HG03060 (cell line): ENCODE measurements around the gene HLA-DMB.

Source experiments
- ATAC-seq: cut with Tn5 transposase; IDR thresholded peaks from one replicate; pipeline ENCODE4 v1.9.1; 2021; ENCODE audit warnings: low read depth, moderate number of reproducible peaks; ENCODE audit not compliant: unreplicated experiment

Gene HLA-DMB

DNA sequence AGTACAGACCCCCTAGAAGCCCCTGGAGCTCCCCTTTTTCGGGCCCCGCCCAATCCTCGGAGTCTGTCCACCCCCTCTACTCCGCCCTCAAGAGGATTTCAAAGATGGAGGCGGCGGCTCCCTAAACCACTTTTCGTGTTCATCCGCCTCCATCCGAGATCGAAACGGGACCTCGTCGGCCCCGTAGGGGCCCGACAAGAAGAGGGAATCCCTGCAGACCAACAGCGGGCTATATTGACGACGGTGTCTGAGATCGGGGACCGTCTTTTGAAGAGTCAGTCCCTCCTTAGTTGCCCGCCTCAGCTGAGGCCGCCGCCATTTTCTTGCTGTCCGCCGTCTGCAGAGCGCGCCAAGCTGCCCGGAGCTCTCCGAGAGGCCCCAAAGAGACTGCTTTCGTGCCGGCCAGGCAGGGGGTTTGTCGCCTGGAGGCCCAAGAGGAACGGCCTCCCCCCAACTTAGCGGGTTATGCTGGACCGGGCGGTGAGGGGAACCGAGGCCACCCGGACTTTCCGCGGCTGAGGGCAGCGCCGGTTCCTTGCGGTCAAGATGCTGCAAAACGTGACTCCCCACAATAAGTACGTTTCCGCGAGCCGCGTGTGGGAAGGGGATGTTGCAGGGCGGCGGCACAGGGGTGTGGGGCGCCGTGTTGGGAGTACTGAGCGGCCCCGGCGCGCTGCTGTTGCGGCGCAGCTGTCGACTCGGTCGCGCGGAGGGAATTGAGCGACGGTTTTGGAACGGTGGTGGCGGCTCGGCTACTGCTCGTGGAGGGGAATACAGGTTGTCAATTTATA lies 31.7 kb upstream of the HLA-DMB start:
- no peak for ATAC-seq

- peak; percentile 46 for ATAC-seq
Observed at GRCh38 chr6:32971581-32972352, 30.9 kb upstream of the HLA-DMB start.

DNA sequence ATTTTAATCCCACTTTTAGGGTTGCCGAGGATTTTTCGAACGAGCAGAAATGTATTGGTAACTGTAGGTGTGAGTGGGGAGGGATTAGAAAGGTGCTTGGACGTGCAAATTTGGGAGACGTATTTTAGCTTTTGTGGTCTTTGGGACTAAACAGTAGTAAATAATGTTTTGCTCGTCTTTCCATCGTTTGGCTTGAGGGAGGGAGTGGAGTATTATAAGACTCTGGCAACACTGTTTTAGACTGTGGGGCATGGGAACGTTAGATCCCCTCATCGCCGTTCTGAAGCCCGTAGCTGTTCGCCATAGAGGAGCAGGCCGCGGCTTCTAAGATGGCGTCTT lies 30.4 kb upstream of the HLA-DMB start:
- ATAC-seq: no peak

GRCh38 chr6:32970413-32971241 lies 29.8 kb upstream of the HLA-DMB start:
- no peak for ATAC-seq

GRCh38 chr6:32969685-32970412 lies 29.0 kb upstream of the HLA-DMB start:
- no peak for ATAC-seq

GRCh38 chr6:32968867-32969684 lies 28.2 kb upstream of the HLA-DMB start:
- no peak for ATAC-seq

DNA sequence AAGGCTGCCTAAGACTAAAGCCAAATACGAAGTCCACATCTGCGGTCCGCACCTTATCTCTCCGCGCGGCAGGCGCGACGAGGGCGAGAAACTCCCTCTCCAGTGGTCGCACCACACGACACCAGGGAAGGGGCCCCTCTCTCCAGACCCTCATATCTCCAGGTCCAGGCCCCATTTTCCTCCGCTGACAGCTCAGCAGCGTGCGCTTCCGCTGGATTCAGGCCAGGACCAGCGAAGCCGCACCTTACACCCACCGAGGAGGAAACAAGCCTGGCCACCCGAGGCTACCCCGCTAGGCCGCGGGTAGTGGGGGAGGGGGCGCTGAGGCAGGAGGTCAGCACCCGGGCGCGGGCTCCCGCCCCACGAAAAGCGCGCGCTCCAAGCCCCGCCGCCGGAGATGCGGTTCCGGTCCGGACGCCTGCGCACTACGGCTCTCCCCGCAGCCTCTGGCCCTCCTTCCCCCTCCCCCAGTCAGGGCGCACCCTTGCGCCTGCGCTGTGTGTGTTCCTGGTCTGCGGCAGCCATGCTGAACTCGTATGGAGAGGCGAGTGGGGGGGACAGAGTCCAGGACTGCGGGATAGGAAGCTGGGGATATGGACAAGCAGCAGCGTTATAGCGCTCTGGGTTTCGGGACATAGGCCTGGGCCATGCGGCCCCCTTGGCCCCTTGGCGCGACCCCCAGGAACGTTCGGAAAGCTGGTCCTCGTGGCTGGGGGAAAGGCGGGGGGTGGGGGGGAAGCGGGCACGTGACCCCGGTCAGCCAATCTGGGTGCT lies 27.5 kb upstream of the HLA-DMB start, which contains the start of gene BRD2:
Gene BRD2, plus strand, starts transcription at position 502 of the 774 bp plus-strand sequence. CDS start 4,305 bp downstream, outside the sequence.
- ATAC-seq: peak; percentile 18

GRCh38 chr6:32967151-32968091 lies 26.6 kb upstream of the HLA-DMB start:
- ATAC-seq: no peak

DNA sequence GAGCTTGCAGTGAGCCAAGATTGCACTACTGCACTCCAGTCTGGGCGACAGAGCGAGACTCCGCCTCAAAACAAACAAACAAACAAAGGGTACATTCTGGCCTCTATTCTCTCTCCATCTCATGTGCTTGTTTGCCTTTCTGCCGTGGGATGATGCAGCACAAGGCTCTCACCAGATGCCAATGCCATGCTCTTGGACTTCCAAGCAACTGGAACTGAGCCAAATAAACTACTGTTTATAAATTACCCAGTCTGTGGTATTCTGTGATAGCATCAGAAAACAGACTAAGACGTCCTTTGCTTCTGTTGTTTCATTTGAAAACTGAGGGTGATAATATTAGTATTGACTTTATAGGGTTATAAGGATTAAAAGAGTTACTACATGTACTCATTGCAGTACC lies 23.9 kb upstream of the HLA-DMB start:
- no peak for ATAC-seq

DNA sequence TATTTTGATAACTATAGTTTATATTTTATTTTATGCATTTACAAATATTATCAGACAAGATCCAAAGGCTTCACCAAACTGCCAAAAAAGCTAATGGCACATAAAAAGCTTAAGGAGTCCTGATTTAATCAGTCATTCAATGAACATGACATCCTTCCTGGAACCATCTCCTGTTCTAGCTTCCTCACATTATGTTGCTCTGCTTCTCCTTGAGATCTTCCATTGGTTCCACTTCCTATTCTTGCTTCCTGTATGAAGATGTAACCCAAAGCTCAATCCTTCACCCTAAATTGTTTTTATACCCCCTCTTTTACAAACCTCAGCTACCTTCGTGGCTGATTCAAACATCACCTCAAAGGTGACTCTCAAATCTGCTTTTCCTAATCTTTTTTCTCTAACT lies 23.0 kb upstream of the HLA-DMB start:
- ATAC-seq: no peak

DNA sequence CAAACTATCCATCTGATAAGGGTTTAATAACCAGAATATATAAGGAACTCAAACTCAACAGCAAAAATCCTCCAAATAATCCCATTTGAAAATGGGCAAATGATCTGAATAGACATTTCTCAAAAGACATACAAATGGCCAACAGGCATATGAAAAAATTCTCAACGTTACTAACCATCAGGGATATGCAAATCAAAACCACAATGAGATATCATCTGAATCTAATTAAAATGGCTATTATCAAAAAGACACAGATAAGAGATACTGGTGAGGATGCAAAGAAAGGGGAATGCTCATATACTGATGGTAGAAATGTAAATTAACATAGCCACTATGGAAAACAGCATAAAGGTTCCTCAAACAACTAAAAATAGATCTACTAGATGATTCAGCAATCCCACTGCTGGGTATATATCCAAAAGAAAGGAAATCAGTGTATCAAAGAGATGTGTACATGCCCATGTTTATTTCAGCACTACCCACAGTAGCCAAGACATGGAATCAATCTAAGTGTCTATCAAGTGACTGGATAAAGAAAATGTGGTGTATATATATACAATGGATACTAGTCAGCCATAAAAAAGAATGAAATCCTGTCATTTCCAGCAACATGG lies 21.5 kb upstream of the HLA-DMB start:
- ATAC-seq: no peak

GRCh38 chr6:32960563-32960962 lies 19.7 kb upstream of the HLA-DMB start:
- ATAC-seq: no peak

- ATAC-seq: no peak
Observed at GRCh38 chr6:32956176-32956575, 15.3 kb upstream of the HLA-DMB start.

- ATAC-seq: no peak
Observed at GRCh38 chr6:32954986-32955802, 14.4 kb upstream of the HLA-DMB start.

GRCh38 chr6:32954267-32954666 lies 13.4 kb upstream of the HLA-DMB start:
- no peak for ATAC-seq

DNA sequence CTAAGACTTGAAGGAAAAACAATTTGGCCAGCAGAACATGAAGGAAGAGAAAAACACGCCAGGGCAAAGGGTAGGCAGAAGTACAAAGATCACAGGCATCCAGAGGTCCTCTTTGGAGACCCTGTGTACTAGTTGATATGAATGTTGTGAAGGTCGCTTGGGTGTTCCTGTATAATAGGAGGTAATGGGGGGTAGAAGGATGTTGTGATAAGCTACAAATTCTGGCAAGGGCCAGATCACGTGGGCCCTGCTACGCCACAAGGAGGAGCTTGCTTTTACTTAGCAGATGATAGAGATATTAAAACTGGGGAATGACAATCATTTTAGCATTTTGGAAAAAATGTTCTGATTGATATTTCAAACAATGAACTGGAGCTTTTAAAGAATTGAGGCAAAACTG lies 12.9 kb upstream of the HLA-DMB start:
- no peak for ATAC-seq
